ENCODE data around the gene PODN.

PODN gene

DNA sequence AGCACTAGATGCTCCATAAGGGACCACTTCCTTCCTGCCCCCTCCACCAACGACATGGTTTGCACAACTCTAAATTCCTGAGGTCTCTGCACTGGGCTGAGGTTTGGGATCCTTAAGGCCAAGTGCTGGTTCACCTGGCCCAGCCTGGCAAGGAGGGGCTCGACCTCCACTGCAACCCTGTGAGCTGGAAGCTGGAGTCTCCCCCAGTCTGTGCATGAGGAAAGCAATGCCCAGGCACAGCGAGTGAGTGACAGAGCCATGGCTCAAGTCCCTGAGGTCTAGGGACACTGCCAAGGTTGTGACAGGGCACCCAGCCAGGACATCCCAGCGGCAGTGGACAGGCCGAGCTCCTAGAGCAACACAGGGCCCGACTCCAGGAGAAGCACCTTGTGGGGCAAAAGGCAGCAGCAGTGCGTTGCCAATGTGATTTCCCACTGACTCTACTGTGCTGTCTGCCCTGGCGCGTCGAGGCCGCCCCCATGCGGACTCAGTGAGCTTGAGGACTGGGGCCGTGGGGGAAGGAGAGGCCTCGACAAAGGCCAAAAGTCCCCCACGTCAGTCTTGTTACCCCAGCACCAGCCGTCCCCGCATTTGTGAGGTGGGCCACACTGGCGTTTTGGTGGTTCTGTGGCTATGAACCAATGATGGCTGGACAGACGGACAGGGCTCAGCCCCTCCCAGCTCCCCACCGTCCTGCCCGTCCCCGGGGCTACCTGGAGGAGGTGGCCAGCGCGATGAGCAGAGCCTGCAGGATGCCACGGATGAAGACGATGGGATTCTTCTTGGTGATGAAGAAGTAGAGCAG, 30.0 kb downstream of the PODN start:
- DNase-seq: no peak

DNA sequence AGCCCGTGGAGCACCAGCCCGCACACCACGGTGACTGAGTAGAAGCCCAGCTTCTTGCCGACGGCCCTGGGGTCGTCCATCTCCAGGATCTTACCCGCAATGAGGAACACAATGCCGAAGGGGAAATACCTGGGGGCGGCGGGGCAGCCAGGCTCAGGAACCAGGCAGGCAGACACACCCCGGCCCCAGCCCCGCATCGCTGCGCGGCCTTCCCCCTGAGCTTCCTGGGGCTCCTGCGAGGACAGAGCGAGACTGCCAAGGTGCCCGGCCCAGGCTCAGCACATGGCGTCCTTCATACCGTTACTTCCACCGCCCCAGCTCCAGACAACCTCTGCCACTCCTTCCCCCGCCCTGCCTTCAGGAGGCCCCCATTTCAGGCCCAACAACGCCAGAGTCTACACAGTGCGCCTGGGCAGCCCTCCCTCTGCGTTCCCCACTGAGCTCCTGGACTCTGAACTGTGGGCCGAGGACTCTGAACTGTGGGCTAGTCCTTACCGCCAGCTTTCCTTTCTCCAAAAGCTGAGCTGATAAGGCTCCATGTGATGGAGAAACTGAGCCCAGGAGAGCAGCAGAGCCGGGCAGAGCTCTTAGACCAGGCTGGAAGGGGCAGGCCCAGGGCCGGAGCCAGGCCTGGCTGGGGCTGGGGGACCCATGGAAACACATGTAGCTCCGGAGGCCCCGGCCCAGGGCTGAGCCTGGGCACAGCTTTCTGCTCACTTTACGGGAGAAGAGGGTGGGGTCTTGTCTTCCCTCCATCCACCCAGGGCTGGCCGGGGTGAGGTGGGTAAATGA, 30.8 kb downstream of the PODN start:
- DNase-seq: no peak

DNA sequence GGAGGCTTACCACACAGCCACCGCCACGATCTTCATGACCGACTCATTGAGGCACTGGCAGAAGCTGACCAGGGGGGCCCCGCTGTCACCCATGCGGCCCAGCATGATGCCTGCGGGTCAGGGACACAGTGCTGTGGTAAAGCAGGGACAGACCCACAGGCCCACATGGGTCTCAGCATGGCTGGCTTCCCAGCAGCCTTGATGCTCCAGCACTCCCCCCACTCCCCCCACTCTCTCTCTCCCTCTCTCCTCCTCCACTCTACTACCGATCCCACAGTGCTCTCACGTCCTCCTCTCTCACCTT, 31.4 kb downstream of the PODN start:
- DNase-seq: no peak

DNA sequence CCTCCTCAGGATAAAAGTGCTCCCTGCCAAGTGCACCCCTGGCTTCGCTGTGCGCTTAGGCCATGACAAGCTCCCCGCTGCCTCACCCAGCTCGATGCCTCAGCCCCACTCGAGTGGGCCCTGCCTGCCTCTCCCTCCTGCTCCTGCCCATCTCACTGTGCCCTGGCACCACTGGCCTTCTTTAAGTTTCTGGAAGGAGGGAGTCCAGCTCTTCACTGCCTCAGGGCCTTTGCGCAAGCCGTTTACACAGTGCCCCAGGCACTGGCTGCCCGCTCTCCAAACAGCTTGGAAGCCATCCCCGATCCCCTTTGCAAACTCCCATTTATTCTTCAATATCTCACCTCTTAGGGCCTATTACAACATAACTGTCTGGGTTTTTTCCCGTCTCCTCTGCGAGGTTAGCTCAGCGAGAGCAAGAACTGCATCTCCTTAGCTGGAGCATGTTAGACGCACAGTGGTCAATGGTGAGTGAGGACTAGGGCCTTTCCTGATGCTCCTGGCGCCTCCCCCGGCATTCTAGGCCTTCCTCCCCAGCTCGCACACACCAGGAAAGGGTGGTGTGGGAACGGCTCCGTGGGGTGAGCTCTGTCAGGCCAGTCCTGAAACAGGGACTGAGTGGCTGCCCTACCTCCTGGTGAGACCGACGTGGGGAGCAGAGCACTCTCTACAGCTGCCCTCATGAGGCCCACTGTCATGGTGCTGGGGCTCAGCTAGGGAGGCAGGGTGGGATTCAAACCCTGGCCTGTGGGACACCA, 31.9 kb downstream of the PODN start:
- no peak for DNase-seq

DNA sequence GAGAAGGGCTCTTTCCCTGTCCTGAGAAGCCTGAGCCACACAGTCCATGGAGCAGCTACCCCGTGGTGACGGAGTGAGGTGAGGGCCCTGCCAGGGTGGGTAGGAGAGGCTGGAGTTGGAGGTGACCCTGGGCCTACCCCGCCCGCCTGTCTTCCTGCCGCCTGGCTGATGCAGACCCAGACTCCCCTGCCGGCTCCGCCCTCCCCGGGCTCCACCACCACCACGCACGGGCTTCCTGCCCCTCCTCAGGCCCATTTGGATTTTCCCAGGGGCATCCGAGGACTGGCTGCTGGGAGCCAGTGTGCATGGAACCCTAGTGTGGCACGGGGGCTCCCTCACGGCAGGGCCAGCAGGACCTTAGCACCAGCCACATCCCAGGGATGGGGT, 32.5 kb downstream of the PODN start:
- DNase-seq: no peak

DNA sequence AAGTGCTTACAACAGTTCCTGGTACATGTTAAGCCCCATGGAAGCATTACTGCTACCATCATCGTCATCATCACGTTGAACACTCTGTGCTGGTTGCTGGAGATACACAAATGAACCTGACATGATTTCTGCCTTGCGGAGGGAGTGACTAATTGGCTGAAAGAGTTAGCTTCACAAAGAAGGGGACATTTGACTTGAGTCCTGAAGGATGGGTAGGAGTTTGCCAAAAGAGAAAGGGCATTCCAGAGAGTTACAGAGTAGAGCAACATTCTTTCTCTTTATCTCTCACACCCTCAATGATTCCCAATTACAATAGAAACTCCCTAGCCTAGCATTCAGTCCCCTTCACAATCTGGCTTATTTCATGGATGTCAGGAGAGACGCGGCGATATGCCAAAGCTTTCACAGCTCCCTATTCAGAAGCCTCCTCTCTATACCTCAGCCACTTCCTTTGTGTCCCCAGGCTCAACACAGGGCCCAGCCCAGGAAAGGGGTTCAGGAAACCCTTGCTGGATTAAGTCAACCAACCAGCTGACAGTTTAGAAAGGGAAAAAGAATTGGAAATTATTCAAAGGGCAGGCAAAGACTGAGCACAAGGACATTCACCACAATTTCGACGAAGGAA, 42.4 kb downstream of the PODN start:
- no peak for DNase-seq

- no peak for DNase-seq
Observed at GRCh38 chr1:53107090-53107489, 45.1 kb downstream of the PODN start.

DNA sequence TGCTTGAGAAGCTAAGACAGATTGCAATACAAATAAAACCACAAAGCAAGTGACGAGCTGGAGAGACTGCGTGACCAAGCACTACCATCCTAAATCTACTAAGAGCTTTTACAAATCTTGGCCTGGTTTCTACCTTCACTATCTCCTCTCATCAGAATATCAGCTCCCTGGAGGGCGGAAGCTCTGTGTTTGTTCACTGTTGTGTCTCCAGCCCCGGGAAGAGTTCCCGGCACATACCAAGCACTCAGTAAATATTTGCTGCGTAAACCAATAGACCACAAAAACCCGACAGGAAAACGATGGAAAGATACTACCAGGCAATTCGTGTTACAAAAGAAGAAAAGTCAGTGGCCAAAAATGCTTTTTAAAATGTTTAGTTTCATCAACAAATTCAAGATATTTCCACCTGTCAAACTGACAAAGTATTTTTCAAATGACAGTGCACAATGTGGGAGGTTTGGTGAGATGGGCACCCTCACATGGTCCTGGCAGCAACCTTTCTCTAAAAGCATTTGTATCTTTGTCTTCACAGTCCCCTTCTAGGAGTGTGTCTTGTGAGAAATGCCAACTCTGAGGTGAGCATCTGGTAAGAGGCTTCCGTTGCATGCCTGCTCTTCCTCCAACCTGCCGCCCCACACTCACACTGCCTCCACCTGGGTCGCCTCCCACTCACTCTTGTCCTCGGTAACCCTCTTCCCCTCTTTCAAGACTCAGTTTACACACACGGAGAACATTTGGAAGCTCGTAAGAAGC, 45.7 kb downstream of the PODN start:
- DNase-seq: no peak

GRCh38 chr1:53108646-53109580, 46.9 kb downstream of the PODN start:
- no peak for DNase-seq

- no peak for DNase-seq
Observed at GRCh38 chr1:53110370-53111072, 48.5 kb downstream of the PODN start.

DNA sequence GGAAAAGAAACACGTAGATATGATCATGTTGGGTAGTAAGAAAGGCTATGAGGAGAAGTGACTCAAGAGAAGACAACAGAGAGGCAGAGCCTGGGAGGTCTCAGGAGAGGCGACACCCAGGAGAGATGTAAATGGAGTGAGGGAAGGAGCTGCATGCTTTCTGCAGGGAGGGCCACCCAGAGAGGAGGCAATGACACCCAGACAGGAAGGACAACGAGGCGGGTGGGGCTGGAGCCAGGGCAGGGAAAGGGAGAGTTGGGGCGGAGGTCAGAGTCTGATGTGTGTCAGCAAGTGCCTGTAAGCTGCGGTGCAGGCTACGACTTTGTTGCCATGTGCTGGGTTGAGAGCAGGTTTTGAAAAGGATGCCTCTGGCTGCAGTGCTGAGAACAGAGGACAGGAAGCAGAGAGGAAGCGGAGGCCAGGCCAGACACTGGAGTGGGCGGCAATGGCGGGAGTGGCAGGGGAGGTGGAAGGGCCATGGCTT, 49.1 kb downstream of the PODN start:
- DNase-seq: no peak

DNA sequence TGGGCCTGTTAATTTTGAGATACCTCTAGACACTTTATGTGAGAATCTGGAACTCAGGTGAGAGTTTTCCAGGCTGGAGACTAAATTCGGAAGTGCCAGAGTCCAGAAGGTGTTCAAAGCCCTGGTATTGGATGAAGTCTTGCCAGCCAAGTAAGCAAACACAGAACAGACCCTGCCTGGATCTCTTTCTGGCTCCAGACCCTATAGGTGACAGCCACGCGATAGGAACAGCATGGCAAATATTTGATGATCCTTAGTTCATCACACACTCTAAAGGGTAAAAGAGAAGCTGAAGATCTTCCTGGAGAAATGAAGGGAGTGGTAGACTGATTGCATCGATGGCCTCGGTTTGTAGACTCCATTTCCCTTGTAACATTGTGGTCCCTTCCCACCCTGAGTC, 49.7 kb downstream of the PODN start:
- no peak for DNase-seq

DNA sequence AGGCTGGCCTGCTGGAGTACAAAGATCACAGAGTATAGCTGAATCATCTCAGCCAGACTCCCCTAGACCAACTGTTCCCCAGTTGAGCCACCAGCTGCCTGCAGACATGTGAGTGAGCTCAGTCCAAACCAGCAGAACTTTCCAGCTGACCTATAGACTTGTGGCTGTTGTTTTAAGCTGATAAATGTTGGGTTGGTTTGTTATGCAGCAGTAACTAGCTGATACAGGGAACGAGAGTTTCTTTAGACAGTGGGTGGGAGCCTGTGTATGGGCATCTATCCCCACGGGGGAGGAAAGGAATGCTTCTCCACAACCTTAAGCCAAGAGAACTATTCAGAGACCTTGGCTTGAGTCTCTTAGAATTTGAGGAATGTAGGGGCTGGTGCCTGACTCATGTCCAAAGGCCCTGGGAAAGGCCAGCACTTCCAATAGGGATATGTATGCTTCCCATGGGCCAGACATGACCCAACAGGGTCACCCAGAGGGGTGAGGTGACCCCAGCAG, 50.3 kb downstream of the PODN start:
- no peak for DNase-seq

DNA sequence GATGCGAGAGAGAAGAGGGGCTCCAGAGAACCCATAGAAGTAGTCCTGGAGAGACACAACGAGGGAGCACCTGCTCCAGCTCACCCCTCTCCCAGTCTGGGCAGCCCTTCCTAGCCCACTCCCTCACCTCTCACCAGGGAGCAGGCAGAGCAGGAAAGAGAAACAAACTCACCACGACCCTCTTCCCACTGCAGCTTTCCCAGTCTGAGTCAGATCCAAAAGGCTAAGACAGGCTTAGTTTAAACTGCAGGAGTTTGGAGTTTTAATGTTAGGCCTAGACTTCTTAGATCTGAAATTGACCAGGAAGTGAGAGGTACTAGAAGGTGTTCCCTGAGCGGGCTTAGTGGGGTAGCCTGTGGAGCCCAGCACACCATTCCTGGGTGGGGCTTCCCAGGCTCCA, 50.8 kb downstream of the PODN start:
- no peak for DNase-seq

GRCh38 chr1:53114090-53114489, 52.1 kb downstream of the PODN start:
- no peak for DNase-seq

- DNase-seq: no peak
Observed at GRCh38 chr1:53114581-53115400, 52.8 kb downstream of the PODN start.

DNA sequence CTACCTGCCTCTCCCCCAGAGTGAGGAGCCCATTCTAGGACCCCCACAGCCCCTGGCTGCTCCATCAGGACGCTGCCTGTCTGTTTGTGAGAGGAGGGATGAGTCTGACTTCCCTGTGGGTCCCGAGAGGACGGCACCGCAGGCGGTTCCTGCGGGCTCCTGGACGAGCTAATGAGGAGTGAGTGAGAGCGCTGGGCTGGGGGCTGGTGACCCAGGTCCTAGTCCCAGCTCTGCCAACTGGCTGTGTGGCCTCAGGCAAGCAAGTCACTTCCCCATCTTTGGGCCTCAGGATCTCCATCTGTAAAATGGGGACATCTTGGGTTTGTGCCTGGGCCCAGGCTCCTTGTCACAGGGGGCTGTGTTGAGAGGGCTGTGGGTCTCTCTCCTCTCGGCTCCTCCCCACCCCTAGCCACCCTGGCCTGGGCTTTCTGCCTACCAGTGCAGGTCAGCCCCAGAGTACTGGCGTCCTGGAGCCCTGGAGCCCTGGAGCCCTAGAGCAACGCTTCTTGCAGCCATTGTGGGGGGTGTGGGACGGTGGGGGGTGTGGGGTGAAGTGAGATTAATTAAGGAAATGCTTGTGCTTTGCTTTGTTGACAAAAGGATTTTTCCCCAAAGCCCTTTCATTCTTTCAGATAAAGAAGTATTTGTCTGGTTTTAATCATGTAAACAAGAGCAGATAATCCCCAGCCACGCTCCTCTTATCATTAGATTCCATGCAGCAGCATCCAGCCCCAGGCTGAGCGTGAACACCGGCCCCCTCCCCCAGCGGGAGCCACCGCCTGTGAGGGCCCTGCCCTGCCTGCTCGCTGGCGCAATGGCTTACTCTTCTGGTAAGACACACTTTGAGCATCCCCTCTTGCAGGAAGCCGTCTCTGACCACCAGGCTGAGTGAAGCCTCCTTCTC, 53.6 kb downstream of the PODN start:
- DNase-seq: no peak

- DNase-seq: no peak
Observed at GRCh38 chr1:53116307-53116810, 54.3 kb downstream of the PODN start.

All from CD4-positive, alpha-beta T cell treated with Interleukin-1 beta for 1 hour (primary cell).